ENCODE data around the gene CTNNA3. TPM values are rescaled to one million over a fixed set of nuclear protein-coding genes. Genes with fewer than 3 reads are reported as not detected.

Gene CTNNA3
- total RNA-seq, 1 experiment from 2014 or later, result 0.20 TPM

- Mint-ChIP-seq H3K4me1 (ENCODE audit: low read depth, unreplicated experiment) (no peaks in the 10 kb centered on the region), H3K9me3 (ENCODE audit: unreplicated experiment) (no peaks in the 10 kb centered on the region), H3K36me3 (ENCODE audit: insufficient read depth, unreplicated experiment) (no peaks in the 10 kb centered on the region), H3K27me3 (ENCODE audit: insufficient read depth, unreplicated experiment) (peaks cover 4% of the 10 kb centered on the region), H3K27ac (ENCODE audit: unreplicated experiment) (no peak overlapping the region), H3K4me3 (ENCODE audit: unreplicated experiment) (no peak overlapping the region)
- Histone ChIP-seq H3K4me3 (ENCODE audit: low read depth, low read length) (no peak overlapping the region), H3K4me1 (no peaks in the 10 kb centered on the region), H3K27me3 (replicated peaks; ENCODE audit: control insufficient read depth, insufficient read depth, low read length) (no peaks in the 10 kb centered on the region), H3K36me3 (ENCODE audit: control insufficient read depth, insufficient read depth, low read length) (no peaks in the 10 kb centered on the region), H3K9me3 (no peaks in the 10 kb centered on the region)
- TF ChIP-seq CTCF (IDR thresholded peaks at IDR 0.05; ENCODE audit: insufficient read depth in 1 of 2, low read depth in 1 of 2, low read length in 1 of 2, severe bottlenecking in 1 of 2, unreplicated experiment in 1 of 2), result no peak
- ChIA-PET CTCF (no interaction called here), POLR2A (no interaction called here)
- BruUV-seq (replicated peaks), result no TSS peak
- intact Hi-C loops (cut with micrococcal nuclease; ENCODE audit: unreplicated experiment), result no loop called here
- no peak for DNase-seq
Observed at GRCh38 chr10:66514666-66515065, 1181.3 kb downstream of the CTNNA3 start.

GRCh38 chr10:66513504-66513903 lies 1182.5 kb downstream of the CTNNA3 start:
- H3K36me3 ChIP-seq (ENCODE audit: control insufficient read depth, insufficient read depth, low read length), result no peaks in the 10 kb centered on the region
- no peaks in the 10 kb centered on the region for H3K9me3 ChIP-seq
- BruUV-seq (replicated peaks), result no TSS peak
- H3K27me3 Mint-ChIP-seq (ENCODE audit: insufficient read depth, unreplicated experiment), result peaks cover 4% of the 10 kb centered on the region
- H3K27me3 ChIP-seq (replicated peaks; ENCODE audit: control insufficient read depth, insufficient read depth, low read length), result no peaks in the 10 kb centered on the region
- H3K4me1 Mint-ChIP-seq (ENCODE audit: low read depth, unreplicated experiment), result no peaks in the 10 kb centered on the region
- H3K4me3 Mint-ChIP-seq (ENCODE audit: unreplicated experiment), result no peak overlapping the region
- DNase-seq, result no peak
- H3K27ac Mint-ChIP-seq (ENCODE audit: unreplicated experiment), result no peak overlapping the region
- CTCF ChIA-PET, result no interaction called here
- no peaks in the 10 kb centered on the region for H3K9me3 Mint-ChIP-seq (ENCODE audit: unreplicated experiment)
- no peaks in the 10 kb centered on the region for H3K4me1 ChIP-seq
- H3K4me3 ChIP-seq (ENCODE audit: low read depth, low read length), result no peak overlapping the region
- intact Hi-C loops (cut with micrococcal nuclease; ENCODE audit: unreplicated experiment), result no loop called here
- POLR2A ChIA-PET, result no interaction called here
- no peak for TF ChIP-seq CTCF (IDR thresholded peaks at IDR 0.05; ENCODE audit: insufficient read depth in 1 of 2, low read depth in 1 of 2, low read length in 1 of 2, severe bottlenecking in 1 of 2, unreplicated experiment in 1 of 2)
- no peaks in the 10 kb centered on the region for H3K36me3 Mint-ChIP-seq (ENCODE audit: insufficient read depth, unreplicated experiment)

GRCh38 chr10:66505003-66505657 lies 1190.9 kb downstream of the CTNNA3 start:
- no peak overlapping the region for H3K4me3 Mint-ChIP-seq (ENCODE audit: unreplicated experiment)
- no peaks in the 10 kb centered on the region for H3K4me1 Mint-ChIP-seq (ENCODE audit: low read depth, unreplicated experiment)
- DNase-seq, result no peak
- no peaks in the 10 kb centered on the region for H3K4me1 ChIP-seq
- H3K36me3 ChIP-seq (ENCODE audit: control insufficient read depth, insufficient read depth, low read length), result no peaks in the 10 kb centered on the region
- no peak overlapping the region for H3K4me3 ChIP-seq (ENCODE audit: low read depth, low read length)
- TF ChIP-seq CTCF (IDR thresholded peaks at IDR 0.05; ENCODE audit: insufficient read depth in 1 of 2, low read depth in 1 of 2, low read length in 1 of 2, severe bottlenecking in 1 of 2, unreplicated experiment in 1 of 2), result no peak
- ChIA-PET POLR2A (no interaction called here), CTCF (no interaction called here)
- no peak overlapping the region for H3K27ac Mint-ChIP-seq (ENCODE audit: unreplicated experiment)
- no peaks in the 10 kb centered on the region for H3K36me3 Mint-ChIP-seq (ENCODE audit: insufficient read depth, unreplicated experiment)
- no peaks in the 10 kb centered on the region for H3K9me3 Mint-ChIP-seq (ENCODE audit: unreplicated experiment)
- H3K27me3 ChIP-seq (replicated peaks; ENCODE audit: control insufficient read depth, insufficient read depth, low read length), result no peaks in the 10 kb centered on the region; the same call in 1 of the 2 replicates
- H3K27me3 Mint-ChIP-seq (ENCODE audit: insufficient read depth, unreplicated experiment), result no peaks in the 10 kb centered on the region
- intact Hi-C loops (cut with micrococcal nuclease; ENCODE audit: unreplicated experiment), result no loop called here
- no TSS peak for BruUV-seq (replicated peaks)
- H3K9me3 ChIP-seq, result no peaks in the 10 kb centered on the region

All from Caco-2 (cell line).